Activated gamma-delta T cell (primary cell): ENCODE results near the gene FZR1.

ENCODE experiments used
- DNase-seq: peaks from one replicate; lab custom pipeline; 2025; lab: John Stamatoyannopoulos, UW

FZR1 gene

DNA sequence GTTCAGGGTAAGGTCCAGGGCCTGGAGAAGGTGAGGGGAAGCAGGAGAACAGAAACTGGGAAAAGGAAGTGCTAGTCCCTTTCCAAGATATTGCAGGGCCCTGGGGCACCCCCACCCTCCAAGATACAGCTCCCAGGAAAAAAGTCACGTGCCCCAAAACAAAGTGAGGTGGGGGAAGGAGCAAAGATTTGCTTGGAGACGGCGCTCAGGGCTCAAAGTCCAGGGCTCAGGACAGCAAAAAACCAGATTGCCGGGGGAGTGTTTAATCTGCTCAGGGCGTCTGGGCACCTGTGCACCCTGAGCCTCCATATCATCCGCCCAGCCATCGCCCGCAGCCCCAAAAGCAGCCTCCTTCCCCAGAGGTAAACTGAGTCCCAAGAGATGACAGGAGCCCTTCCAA, 32.1 kb upstream of the FZR1 start:
- DNase-seq: no peak

DNA sequence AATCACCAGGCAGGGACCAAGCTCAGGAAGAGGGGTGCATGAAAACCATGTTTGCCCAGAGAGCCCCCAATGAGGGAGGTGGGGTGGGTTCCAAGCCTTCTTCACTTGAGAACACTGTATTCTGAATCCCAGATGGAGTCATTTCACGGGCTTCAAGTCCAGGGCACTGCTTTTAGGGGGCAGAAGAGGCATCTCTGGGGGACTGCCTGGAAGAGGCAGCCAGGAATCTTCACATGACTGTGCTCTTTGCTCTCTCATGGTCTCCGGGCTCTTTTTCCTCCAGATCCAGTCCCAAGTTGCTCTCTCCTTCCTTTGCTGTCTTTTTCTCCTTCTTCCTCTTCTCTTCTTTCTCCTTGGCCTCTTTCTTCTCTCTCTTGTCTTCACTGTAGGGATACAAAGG, 31.5 kb upstream of the FZR1 start:
- no peak for DNase-seq

DNA sequence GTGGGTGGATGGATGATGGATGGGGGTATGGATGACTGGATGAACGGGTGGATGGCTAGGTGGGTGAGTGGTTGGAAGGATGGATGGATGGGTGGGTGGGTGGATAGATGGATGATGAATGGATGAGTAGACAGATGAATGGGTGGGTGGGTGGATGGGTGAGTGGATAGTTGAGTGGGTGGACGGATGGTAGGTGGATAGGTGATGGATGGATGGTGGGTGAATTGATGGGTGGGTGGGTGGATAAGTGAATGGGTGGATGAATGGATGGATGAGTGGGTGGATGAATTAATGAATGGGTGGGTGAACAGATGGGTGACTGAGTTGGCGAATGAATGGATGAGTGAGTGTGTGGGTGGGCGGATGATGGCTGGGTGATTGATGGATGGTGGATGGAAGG, 30.7 kb upstream of the FZR1 start:
- DNase-seq: no peak

DNA sequence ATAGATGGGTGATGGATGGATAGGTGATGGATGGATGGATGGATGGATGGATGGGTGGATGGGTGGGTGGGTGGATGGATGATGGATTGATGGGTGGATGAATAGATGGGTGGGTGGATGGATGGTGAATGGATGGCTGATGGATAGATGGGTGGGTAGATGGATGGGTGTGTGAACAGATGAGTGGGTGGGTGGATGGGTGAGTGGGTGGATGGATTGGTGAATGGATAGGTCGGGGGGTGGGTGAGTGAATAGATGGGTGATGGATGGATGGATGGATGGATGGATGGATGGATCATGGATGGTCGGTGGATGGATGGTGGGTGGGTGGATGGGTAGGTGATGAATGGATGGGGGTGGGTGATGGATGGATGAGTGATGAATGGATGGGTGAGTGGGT, 29.3 kb upstream of the FZR1 start:
- no peak for DNase-seq

DNA sequence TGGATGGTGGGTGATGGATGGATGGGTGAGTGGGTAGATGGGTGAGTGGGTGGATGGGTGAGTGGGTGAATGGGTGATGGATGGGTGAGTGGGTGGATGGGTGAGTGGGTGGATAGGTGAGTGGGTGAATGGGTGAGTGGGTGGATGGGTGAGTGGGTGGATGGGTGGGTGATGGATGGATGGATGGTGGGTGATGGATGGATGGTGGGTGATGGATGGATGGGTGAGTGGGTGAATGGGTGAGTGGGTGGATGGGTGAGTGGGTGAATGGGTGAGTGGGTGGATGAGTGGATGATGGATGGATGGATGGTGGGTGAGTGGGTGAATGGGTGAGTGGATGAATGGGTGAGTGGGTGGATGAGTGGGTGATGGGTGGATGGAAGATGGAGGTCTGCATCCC, 28.6 kb upstream of the FZR1 start:
- DNase-seq: no peak

DNA sequence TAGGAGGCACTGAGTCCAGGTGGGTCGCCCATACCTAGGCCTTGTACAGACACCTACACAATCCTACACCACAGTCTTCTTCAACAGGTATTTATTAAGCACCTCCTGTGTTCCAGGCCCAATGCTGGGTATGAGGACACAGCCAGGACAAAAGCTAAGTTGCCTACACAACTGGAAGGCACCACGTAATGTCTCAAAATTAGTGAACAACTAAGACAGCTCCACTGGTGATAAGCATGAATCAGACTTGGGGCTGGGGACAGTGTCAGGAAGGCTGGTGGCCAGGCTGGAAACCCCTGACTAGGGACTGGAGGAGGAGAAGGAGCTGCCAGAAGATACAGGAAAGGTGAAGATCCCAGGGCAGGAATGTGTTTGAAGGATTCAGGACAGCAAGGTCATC, 28.2 kb upstream of the FZR1 start:
- no peak for DNase-seq

DNA sequence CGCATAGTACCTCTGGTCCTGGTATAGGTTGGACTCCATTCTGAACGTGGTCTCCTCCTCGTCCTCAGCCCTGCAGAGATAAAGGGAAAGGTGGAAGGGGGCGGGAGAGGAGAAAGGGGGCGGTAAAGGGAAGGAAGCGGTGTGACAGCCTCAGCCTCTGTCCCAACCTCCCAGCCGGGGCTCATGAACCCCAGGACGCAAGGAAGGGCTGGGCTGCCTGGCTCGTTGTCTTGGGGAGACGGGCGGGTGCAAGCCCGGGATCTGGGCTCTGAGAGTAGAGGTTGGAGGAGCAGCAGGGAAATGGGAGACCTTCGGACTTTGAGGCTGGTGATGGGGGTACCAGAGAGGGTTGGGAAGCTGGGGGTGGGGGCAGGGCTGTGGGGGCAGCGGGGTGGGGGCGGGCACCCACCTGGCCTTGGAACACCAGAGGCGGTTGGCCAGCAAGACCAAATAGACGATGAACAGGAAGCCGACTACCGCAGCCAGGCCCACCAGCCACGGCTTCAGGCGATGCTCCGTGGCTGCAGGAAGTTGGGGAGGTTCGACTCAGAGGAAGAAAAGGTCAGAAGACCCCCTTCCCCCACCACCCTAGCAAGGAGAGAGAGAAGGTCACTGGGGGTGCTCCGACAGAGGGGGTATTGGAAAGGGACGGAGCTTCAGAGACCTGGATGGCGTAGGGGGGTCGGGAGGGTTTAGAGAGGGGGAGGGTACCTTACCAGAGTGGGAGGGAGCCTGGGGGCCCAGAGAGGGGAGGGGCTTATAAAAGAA, 27.5 kb upstream of the FZR1 start:
- no peak for DNase-seq

DNA sequence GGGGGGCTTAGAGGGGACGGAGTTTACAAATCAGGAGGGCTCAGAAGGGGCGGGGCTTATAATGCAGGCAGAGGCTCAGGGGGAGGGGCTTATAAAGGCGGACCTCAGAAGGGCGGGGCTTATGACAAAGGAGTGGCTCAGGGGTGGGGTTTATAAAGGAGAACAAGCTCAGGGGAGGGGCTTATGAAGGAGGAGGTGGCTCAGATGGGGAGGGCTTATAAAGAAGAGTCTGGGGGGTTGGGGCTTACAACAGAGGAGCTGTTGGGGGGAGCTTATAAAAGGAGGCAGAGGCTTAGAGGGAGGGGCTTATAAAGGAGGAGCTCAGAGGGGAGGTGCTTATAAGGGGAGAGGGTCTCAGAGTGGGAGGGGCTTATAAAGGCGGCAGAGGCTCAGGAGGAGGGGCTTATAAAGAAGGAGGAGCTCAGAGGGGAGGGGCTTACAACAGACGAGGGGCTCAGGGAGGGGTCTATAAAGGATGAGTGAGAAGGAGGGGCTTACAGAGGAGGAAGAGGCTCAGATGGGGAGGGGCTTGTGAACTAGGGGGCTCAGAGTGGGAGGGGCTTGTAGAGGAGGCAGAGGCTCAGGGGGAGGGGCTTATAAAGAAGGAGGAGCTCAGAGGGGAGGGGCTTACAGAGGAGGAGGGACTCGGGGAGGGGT, 26.8 kb upstream of the FZR1 start:
- DNase-seq: no peak

DNA sequence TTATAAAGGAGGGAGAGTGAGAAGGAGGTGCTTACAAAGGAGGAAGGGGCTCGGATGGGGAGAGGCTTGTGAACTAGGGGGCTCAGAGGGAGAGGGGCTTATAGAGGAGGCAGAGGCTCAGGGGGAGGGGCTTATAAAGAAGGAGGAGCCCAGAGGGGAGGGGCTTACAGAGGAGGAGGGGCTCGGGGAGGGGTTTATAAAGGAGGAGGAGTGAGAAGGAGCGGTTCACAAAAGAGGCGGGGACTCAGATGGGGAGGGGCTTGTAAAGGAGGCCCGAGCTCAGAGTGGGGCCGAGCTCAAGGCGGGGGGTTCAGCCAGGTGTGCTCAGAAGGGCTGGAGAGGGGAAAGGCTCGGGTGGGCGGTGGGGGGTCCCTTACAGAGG, 26.3 kb upstream of the FZR1 start:
- DNase-seq: no peak

DNA sequence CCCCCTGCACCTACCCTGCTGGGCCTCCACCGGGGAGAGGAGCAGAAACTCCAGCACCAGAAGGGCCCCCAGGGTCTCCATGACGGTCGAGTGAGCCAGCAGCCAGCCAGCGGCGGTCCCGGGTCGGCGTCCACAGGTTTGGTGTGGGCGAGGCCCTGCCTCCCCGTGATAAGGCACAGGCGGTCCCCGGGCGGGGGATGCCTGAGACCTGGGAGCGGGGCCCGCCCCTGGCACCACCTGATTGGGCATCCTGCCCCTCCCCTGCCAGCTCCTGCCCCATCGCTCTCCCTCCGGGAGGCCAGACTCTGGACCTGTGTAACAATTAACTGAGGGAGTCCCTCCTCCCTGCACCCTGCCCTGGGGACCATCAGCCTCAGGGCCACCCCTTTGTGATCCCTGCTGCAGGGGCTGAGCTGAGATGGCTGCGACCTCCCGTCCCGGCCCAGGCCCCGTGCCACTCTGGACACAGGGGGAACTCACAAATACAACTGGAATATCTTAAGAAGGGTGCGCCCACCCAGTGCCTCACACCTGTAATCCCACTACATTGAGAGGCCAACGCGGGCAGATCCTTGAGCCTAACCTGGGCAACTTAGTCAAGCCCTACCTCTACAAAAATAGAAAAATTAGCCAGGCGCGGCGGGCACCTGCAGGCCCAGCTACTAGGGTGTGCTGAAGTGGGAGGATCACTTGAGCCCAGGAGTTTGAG, 25.6 kb upstream of the FZR1 start, which contains the start of gene SMIM24:
Gene SMIM24 (minus strand): TSS at position 143 of the 709 bp plus-strand sequence. CDS start 62 bp downstream, at position 81.
- no peak for DNase-seq

DNA sequence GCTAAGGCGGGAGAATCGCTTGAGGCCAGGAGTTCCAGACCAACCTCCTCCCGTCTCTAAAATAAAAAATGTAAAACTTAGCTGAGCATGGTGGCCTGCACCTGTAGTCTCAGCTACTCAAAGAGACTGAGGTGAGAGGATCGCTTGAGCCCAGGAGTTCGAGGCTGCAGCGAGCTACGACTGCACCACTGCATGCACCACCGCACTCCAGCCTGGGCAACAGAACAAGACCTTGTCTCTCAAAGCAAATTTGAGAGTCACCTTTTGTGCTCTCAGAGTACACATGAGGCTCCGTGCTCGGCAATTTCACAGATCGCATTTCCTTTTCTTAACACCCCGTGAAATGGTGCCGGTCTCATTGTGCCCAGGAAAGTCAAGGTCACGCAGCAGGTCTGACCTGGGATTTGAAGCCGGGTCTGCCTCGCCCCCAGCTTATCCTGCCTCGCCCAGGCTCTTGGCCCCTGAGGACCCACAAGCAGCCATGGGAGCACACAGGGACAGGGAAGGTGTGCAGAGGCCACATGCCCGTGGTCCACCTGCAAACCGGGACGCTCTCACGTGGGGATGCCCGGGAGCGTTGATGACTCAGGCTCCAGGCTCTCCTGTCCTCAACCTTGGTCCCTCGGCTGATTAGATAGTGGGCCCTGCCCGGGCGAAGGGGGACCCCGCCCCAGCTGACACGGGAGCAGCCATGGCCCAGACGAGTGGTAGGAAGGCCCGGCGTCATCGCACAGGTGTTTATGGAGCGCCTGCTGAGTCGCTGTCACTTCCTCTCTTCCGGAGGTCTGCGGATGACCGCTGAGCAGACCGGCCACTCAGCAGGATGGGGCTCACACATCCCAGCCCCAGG, 24.6 kb upstream of the FZR1 start:
- DNase-seq: no peak

DNA sequence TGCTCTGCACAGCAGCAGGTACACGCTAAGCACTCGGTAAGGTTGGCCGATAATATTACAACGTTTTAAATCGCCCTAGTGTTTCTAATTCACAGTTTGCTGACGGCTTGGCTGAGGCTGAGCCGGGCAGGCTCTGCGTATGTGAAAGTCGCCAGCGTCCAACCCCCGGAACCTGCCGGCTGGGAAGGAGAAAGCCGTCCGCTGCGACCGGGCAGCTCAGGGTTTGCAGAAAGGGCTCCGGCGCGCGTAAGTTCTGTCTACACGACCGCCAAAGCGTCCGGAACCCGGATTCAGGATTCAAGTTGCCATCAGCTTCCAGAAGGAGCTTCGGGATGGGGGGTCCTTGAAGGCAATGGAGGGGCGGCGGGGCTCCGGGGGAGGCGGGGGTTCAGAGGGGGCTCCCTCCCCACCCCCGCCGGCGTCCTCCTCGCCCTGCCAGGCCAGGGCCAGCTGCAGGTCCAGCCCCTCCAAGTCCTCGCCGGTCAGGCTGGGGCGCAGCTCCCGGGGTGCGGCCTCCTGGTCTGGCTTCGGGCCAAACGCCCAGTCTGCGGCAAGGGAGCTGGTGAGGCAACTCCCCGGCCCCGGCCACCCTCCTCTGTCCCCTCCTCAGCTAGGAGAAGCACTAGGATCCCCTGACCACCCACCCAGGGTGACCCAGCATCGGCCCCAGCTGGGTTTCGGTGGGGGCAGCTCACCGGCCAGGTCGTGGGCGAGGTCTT, 23.4 kb upstream of the FZR1 start:
- no peak for DNase-seq

DNA sequence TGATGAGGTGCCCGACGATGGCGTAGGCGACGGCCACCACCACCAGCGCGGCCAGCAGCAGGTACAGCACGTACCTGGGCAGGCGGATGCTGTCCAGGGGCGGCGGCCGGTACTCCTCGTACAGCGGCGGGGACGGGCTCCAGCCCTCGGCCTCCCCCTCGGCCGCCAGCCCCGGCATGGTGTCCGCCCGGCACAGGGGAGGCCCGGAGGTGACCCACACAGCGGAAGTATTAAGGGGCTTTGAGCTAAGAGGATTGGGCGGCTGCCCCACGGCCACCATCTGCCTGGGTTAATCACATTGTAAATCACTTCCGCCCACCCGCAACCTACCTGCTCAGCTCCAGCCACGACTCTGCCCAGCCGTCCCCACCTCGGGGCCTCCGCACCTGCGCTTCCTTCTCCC, 22.9 kb upstream of the FZR1 start, which contains the start of gene SMIM44:
Gene SMIM44 (minus strand): TSS at position 216 of the 403 bp plus-strand sequence. CDS start 38 bp downstream, at position 178.
- no peak for DNase-seq

DNA sequence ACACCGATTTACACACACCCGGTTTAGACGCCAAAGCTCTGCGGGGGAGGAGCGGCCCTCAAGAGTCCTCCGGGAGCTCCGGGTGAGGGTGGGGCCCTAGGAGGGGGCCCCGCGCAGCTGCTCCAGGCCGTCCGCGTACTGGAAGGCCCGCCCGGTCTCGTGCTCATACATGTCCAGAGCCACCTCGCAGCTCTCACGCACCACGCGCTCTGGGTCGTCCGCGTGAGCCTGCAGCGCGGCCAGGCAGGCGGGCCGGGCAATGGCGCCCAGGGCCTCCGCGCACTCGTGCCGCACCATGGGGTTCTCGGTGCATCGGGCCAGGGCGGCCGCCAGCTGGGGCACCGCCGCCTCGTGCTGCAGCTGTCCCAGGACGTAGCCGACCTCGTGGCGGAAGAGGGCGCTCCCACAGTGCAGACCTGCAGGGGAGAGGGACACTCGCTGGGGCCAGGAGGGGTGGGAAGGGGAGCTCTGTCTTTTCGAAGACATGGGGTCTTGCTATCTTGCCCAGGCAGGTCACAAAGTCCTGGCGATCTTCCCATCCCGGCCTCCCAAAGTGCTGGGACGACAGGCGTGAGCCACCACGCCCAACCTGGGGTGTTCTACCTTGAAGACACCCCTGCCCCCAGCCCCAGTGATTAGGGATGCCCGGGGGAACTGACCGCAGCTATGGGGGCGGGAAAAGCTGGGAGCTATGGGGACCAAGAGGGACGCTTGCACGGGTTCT, 14.6 kb upstream of the FZR1 start:
- DNase-seq: no peak

DNA sequence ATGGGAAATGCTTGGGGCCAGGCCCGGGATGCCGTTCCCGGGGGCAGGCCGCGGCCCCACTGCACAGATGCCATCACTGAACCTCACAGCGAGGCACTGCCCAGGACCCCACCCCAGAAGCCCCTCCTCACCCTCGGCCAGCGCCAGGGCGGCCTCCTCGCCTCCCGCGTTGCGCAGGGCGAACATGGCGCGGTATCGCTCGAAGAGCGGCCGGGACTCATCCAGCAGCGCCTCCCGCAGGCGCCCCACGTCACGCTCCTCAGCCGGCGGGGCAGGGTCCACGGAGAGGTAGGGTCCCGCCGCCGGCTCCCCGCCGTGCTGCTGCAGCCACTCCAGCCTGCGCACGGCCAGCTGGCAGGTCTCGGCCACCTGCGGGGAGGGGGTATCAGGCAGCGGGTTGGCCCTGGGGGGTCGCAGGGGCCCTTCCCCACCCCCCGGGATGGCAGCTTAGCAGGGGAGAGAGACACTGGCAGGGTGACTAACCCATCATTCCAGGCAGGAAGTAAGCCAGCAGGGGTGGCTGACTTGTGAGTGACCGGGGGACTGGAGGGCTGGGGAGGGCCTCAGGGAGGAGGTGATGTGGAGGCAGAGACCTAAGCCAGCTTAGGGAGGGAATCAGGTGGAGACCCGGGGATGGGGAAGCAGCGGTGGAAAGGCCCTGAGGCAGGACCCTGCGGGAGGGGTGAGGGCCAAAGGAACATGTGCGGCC, 13.8 kb upstream of the FZR1 start:
- no peak for DNase-seq

DNA sequence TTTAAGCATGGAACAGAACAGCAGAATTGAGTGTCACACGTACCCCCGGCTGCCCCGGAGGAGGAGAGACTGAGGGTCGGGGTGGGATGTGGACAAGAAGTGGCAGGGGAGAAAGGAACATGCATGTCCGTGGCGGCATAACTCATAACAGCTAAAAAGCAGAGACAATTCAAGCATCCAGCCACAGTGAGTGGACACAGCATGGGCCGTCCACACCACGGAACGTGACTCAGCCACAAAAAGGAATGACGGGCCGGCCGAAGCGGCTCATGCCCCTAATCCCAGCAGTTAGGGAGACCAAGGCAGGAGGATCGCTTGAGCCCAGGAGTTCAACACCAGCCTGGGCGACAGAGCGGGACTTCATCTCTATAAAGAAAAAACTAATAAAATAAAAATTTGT, 13.2 kb upstream of the FZR1 start:
- DNase-seq: no peak

DNA sequence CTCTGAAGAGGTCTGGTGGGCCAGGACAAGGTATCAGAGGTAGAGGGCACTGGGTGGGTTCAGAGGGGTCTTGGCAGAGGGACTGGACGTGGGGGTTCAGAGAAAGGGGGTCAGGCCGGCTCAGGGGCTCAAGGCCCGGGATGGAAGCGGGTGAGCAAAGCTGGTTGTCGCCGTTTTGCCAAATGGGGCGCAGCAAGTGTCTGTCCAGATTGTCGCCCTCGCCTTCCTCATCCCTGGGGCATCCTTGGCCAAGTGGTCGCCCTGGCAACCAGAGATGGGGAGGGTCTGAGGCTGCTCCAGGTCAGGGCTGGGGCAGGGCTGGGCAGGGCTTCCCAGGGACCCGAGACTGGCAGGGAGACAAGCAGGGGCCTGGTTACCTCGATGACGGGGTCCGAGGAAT, 12.5 kb upstream of the FZR1 start:
- DNase-seq: no peak

DNA sequence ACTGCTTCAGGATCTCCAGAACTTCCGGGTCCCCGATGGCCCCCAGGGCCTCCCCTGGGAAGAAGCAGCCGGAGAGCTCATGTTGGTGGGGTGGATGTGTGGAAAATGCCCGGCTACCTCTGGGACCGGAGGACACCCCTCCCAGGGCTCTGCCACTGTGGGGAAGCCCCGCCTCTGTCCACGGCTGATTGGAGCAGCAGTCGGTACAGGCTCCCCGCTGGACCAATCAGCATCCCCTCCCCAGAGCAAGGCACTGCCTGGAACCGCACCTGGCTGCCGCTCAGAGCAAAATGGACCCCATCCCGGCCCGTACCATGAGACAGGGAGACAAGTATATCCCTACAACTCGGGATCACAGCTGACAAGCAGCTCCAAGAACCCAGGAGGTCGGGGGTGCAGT, 12.1 kb upstream of the FZR1 start:
- DNase-seq: no peak

DNA sequence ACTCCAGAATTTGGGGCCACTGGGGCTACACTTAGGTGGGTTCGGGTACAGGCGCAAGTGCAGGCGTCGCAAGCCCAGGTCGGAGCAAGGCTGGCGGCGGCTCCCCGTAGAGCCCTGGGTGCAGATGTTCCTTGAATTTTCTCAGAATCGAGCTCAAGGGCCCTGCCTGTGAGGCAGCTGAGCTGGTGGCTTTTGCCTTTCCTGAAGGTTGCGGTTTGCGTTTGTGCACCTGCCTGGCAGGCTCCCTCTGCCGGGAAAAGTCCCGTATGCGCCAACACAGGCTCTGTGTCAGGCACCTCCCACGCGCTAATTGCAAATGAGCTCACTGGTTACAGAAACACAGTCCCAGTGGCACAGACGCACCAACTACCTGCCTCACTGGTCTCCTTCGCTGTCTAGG, 11.6 kb upstream of the FZR1 start:
- DNase-seq: no peak
